ENCODE data around the gene MRTFB. TPM values are rescaled to one million over a fixed set of nuclear protein-coding genes. Genes with fewer than 3 reads are reported as not detected.

Gene MRTFB
- total and polyA plus RNA-seq, 2 donors (not counting 3 experiments of a cell fraction or from before 2014, with no cell fraction given): 19.6 to 49.5 TPM

DNA sequence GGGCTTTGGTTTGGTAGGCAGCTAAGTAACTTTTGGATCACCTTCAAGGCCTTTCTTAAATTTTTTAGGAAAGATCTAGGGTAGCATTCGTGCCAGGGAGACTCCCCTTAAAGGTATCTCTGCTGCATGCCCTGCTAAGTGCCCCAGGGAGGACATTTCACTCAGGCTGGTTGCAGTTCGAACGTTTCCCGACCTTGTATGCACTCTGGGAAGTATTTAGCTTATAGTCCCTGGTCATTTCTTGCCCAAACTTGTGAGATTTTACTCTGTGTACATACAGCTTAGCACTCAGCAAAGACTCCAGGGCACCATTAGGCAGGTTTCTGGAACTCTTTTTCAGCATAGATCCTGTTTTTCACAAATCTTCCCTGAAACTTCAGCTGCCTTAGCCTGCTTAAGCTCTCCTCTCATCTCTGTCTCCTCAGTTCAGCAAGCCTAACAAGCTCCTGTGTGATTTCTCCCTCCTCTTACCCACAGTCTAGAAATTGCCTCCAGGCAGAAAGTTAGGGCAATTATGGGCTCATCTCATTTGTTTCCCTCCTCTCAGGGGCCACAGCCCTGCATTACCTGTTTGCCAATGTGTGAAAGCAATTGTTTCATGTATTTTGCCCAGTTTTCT lies 84.6 kb downstream of the MRTFB start:
- POLR2A ChIA-PET: no interaction called here
- no peak overlapping the region for H2AFZ ChIP-seq (ENCODE audit: low read depth, low read length)
- BruUV-seq (replicated peaks): no TSS peak

More for the DNA sequence above, 84.6 kb downstream of the MRTFB start:
- FAIRE-seq (no peak), DNase-seq (ENCODE audit: low read depth, low spot score) (no peak)
- no peak overlapping the region for H3K27ac ChIP-seq (ENCODE audit: insufficient read depth, low read depth, low read length)
- H3K4me1 ChIP-seq (ENCODE audit: control insufficient read depth, extremely low read depth, insufficient read depth, low read length): peaks cover 3% of the 10 kb centered on the region
- CTCF ChIA-PET: interaction anchor here (1.0 to 1.5 kb wide), 4 partner anchors 46 to 236 kb away, joined by 3 to 5 read pairs (median 4); partner anchors contain the start of gene ERCC4
- H3K4me3 ChIP-seq (replicated peaks in 1 of 3; ENCODE audit: insufficient read depth in 1 of 3, low read depth in 1 of 3, low read length in 3 of 3): no peak overlapping the region
- H3K79me2 ChIP-seq (ENCODE audit: control insufficient read depth, insufficient read depth, low read length): no peaks in the 10 kb centered on the region
- no peaks in the 10 kb centered on the region for H3K27me3 ChIP-seq (ENCODE audit: control insufficient read depth in 2 of 2, insufficient read depth in 2 of 2, low read length in 2 of 2)
- no peaks in the 10 kb centered on the region for H4K20me1 ChIP-seq (replicated peaks; ENCODE audit: control insufficient read depth, extremely low read depth, insufficient read depth, low read length)
- H3K36me3 ChIP-seq (ENCODE audit: control insufficient read depth in 2 of 2, extremely low read depth in 1 of 2, insufficient read depth in 2 of 2, low read length in 2 of 2): no peaks in the 10 kb centered on the region
- intact Hi-C loops (cut with micrococcal nuclease): no loop called here
- dilution Hi-C loops (cut with MboI; ENCODE audit: extremely low pct_ligation_motif_present, low sequenced_read_pairs): no loop called here
- H3K9me3 ChIP-seq (replicated peaks; ENCODE audit: control insufficient read depth, insufficient read depth, low read length): no peaks in the 10 kb centered on the region
- no peak overlapping the region for H3K4me2 ChIP-seq (ENCODE audit: insufficient read depth, low read length)
- TF ChIP-seq POLR2AphosphoS5 (IDR thresholded peaks at IDR 0.05; ENCODE audit: insufficient read depth, low read depth, low read length) (no peak), JUN (IDR thresholded peaks at IDR 0.05; ENCODE audit: borderline replicate concordance, insufficient read depth, insufficient read length, low read depth) (no peak), POLR2A (IDR thresholded peaks at IDR 0.05; ENCODE audit: low read depth, low read length) (no peak), FOS (IDR thresholded peaks at IDR 0.05; ENCODE audit: borderline replicate concordance, insufficient read depth, low read length) (no peak)
- TF ChIP-seq, protein P1, sequence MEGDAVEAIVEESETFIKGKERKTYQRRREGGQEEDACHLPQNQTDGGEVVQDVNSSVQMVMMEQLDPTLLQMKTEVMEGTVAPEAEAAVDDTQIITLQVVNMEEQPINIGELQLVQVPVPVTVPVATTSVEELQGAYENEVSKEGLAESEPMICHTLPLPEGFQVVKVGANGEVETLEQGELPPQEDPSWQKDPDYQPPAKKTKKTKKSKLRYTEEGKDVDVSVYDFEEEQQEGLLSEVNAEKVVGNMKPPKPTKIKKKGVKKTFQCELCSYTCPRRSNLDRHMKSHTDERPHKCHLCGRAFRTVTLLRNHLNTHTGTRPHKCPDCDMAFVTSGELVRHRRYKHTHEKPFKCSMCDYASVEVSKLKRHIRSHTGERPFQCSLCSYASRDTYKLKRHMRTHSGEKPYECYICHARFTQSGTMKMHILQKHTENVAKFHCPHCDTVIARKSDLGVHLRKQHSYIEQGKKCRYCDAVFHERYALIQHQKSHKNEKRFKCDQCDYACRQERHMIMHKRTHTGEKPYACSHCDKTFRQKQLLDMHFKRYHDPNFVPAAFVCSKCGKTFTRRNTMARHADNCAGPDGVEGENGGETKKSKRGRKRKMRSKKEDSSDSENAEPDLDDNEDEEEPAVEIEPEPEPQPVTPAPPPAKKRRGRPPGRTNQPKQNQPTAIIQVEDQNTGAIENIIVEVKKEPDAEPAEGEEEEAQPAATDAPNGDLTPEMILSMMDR (IDR thresholded peaks at IDR 0.05; ENCODE audit: extremely low read depth in 1 of 2, insufficient read depth in 1 of 2, low read depth in 1 of 2, low read length in 2 of 2): no peak
- no peaks in the 10 kb centered on the region for H3K9me1 ChIP-seq (replicated peaks; ENCODE audit: control insufficient read depth, extremely low read depth, insufficient read depth, low read length)
- no peak overlapping the region for H3K9ac ChIP-seq (replicated peaks; ENCODE audit: extremely low read depth, insufficient read depth, low read length)

All from endothelial cell of umbilical vein (primary cell).